ENCODE measurements around the gene EXOSC6.
"Not testable (repeated sequence)": the region's sequence is repeated elsewhere in the genome, so short reads cannot be mapped to it uniquely, and the experiment has no call there.

EXOSC6 gene

GRCh38 chr16:70200063-70200462 lies 51.7 kb downstream of the EXOSC6 start:
- not testable (repeated sequence) for DNase-seq (ENCODE audit: extremely low read depth in 1 of 2, low read depth in 1 of 2)

DNA sequence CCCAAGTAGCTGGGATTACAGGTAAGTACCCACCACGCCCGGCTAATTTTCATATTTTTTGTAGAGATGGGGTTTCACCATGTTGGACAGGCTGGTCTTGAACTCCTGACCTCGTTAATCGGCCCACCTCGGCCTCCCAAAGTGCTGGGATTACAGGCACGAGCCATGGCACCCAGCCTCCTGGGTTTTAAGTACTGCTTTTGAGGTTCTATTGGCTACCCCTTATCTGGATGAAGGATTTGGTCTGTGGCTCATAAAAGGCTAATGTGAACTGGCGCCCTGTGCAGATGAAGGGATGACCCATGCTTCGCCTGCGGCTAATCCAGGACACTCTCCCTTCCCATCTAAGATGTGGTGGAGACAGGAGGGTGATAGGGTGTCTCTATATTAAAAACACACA lies 52.6 kb downstream of the EXOSC6 start:
- not testable (repeated sequence) for DNase-seq (ENCODE audit: extremely low read depth in 1 of 2, low read depth in 1 of 2)

DNA sequence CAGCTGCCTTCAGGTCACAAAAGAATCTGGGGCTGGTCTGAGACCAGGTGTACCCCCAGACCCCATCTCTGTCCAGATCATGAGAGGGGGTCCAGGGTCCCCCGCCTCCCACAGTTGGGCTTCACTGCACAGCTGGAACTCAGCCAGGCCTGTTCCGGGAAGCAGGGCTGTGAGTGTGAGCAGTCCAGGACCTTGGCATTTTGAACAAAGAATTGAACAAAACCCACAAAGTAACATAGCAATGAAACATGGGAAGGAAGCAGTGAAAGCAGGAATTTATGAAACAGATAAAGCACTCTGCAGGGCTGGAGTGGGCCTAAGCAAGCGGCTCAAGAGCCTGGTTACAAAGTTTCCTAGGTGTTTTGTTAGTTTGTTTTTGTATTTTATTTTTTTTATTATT lies 53.1 kb downstream of the EXOSC6 start:
- DNase-seq (ENCODE audit: extremely low read depth in 1 of 2, low read depth in 1 of 2), result not testable (repeated sequence)

GRCh38 chr16:70198230-70198629 lies 53.5 kb downstream of the EXOSC6 start:
- DNase-seq (ENCODE audit: extremely low read depth in 1 of 2, low read depth in 1 of 2), result not testable (repeated sequence)

- not testable (repeated sequence) for DNase-seq (ENCODE audit: extremely low read depth in 1 of 2, low read depth in 1 of 2)
Observed at GRCh38 chr16:70197611-70198010, 54.1 kb downstream of the EXOSC6 start.
